Measurements from ENCODE around the gene CFAP251.

DNA sequence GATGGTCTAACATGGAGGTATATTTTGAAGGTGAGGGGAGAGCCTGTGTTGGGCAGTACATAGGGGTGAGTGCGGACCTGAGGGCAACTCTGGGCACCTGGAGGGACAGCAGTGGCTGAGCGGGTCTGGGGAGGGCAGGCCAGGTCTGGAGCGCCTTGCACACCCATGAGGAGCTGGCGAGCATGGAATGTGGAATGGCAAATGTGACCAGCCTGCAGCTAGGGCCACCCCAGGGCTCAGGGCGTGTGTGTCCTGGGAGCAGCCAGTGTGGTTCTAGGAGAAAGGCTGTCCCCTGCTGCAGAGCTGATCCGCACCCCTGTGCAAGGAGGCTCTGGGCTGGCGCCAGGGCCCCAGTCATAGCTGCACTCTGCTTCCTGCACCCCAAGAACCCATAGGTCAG is 127.8 kb downstream of the CFAP251 start:
- TF ChIP-seq POLR2A (IDR thresholded peaks at IDR 0.05), result no peak
- TF ChIP-seq, protein P1, sequence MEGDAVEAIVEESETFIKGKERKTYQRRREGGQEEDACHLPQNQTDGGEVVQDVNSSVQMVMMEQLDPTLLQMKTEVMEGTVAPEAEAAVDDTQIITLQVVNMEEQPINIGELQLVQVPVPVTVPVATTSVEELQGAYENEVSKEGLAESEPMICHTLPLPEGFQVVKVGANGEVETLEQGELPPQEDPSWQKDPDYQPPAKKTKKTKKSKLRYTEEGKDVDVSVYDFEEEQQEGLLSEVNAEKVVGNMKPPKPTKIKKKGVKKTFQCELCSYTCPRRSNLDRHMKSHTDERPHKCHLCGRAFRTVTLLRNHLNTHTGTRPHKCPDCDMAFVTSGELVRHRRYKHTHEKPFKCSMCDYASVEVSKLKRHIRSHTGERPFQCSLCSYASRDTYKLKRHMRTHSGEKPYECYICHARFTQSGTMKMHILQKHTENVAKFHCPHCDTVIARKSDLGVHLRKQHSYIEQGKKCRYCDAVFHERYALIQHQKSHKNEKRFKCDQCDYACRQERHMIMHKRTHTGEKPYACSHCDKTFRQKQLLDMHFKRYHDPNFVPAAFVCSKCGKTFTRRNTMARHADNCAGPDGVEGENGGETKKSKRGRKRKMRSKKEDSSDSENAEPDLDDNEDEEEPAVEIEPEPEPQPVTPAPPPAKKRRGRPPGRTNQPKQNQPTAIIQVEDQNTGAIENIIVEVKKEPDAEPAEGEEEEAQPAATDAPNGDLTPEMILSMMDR (IDR thresholded peaks at IDR 0.05), result no peak
- TF ChIP-seq EP300 (IDR thresholded peaks at IDR 0.05), result no peak

Measured in stomach (tissue), 4 donors.